LNCAP (cell line): ENCODE results near the gene PAIP2.

Experiments used
- TF ChIP-seq, protein P1 (sequence below): fragments of 450-650 bp; IDR thresholded peaks from 2 replicates; pipeline ENCODE4 v1.5.1; 2017; ENCODE audit warnings: mild to moderate bottlenecking

The PAIP2 gene

DNA sequence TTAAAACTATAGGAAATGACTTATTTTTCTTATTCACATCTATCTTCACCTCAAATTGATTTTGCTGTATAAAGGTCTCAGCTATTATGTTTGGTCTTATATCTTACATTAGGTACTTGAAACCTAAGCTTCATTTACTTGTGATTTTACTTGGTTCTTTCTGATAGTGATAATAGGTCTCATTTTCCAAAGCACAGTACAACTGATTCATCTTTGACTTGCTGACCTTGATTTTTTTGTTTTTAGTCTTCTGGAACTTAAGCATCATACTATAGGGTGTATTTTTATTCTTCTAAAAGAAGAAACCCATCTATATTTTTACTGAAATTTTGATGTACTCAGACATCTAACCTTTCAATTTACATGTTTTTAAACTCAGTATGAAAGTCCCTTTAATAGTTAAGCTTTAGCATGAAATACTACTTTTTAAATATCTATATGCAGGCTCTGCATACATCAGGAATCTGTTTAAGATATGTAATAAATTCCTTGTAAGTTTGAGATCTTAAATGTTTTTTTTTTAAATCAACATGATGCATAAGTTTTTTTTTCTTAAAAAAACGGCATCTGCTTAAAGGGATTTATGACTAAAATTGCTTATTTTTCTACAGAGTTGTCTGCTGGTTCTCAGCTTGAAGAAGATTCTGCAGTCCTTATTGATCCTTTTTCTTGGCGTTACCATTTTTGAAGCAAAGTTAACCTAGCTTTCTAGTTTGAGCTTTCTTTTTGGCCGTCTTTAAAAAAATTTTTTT, 34.9 kb upstream of the PAIP2 start:
- TF ChIP-seq, protein P1, sequence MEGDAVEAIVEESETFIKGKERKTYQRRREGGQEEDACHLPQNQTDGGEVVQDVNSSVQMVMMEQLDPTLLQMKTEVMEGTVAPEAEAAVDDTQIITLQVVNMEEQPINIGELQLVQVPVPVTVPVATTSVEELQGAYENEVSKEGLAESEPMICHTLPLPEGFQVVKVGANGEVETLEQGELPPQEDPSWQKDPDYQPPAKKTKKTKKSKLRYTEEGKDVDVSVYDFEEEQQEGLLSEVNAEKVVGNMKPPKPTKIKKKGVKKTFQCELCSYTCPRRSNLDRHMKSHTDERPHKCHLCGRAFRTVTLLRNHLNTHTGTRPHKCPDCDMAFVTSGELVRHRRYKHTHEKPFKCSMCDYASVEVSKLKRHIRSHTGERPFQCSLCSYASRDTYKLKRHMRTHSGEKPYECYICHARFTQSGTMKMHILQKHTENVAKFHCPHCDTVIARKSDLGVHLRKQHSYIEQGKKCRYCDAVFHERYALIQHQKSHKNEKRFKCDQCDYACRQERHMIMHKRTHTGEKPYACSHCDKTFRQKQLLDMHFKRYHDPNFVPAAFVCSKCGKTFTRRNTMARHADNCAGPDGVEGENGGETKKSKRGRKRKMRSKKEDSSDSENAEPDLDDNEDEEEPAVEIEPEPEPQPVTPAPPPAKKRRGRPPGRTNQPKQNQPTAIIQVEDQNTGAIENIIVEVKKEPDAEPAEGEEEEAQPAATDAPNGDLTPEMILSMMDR, result no peak

DNA sequence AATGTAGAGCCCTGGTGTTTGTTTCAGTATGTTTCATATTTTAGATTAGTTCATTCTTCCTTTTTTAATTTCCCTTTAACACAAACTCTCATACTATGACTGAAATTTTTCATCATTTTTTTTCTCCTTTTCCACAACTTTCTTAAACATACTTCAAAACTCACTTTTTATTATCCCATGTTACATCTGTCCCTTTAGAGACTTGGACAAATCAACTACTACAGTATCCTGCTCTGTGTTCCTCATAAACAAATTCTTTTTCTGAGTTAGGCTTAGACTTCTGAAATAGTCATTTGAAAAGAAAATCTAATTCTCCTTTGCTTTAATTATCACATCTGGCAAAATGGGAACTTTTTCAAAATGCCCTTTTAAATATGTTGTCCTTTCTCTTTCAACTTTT, 32.9 kb upstream of the PAIP2 start:
- TF ChIP-seq, protein P1, result no peak

DNA sequence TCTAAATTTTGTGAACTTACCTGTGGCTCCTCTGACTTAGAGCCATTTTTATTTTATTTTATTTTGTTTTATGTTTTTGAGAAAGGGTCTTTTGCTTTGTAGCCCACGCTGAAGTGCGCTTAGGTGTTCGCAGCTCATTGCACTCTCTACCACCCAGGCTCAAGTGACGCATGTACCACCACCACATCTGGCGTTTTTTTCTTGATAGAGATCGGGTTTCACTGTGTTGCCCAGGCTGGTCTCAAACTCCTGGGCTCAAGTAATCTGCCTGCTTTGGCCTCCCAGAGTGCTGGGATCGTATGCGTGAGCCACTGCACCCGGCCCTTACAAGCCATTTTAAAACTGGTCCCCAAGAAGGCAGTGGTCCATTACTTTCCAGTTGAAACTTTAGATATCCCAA, 29.6 kb upstream of the PAIP2 start:
- TF ChIP-seq, protein P1, result no peak

DNA sequence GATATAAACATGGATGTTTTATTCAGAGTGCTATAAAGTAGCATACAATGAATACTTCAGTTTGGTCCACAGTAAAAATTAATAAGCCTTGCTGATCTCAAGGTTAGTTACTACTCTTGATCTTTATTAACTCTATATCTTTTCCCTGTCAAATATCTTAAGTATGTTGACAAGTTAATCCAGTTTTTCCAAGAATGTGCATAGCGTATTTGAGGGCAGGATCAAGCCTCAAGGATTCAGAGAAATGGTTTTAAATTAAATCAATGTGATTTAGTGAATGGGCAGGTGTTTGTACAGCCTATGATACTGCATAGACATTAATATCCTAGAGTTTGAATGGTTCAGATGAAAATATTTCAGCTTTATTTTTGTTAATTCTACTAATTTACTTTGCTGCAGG, 27.4 kb upstream of the PAIP2 start:
- TF ChIP-seq, protein P1, result no peak

DNA sequence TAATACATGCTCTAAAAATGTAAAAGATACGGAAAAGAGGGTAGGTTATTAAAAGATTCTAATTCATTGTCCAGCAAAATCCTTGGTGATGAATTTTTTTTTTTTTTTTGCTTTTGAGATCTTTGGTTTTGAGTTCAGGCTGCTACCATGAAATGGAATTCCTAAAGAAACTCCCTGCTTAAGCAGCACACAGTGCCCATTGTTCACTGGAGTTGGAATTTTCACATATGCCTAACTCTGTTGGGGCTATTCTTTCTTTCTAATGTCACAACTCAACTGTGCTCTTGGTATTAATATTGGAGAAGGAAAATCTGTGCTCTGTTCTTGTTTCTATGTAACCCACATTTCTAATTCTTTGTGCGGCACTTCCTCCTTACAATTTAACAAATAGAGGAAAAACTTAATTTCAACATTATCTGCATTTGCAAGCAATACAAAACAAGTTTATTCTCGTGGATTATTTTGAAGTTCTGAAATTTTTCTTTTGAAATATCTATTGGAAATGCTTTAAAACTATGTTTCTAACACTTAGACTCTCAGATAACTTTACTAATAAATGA, 26.5 kb upstream of the PAIP2 start:
- TF ChIP-seq, protein P1, result no peak

DNA sequence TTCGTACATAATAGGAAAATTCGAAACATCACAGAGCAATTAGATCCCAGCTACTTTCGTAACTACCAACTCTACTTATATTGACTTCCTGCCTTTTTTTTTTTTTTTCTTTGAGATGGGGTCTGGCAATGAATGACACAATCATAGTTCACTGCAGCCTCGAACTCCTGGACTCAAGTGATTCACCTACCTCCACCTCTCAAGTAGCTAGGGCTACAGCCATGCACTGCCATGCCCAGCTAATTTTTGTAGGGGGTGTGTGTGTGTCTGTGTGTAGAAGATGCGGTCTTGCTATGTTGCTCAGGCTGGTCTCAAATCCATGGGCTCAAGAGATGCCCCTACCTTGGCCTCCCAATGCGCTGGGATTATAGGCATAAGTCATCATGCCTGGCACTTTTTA, 5.8 kb upstream of the PAIP2 start:
- TF ChIP-seq, protein P1, result no peak

DNA sequence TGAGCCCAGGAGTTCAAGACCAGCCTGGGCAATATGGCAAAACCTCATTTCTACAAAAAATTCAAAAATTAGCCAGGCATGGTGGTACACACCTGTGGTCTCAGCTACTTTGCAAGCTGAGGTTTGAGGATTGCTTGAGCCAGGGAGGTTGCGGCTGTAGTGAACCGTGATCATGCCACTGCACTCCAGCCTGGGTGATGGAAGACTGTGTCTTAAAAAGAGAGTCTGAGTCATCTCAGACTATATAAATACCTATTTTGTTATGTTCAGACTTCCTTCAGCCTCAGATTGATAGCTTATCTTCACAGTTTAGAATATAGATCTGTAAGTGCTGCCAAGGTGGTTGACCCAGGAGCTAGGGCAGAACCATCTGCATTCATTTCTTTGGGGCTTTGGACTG, 1.6 kb upstream of the PAIP2 start:
- TF ChIP-seq, protein P1, result no peak
